ENCODE measurements around the gene ZNF10. TPM values are rescaled to one million over a fixed set of nuclear protein-coding genes. Genes with fewer than 3 reads are reported as not detected.

The ZNF10 gene
- polyA plus RNA-seq, 1 donor (not counting 4 experiments of a cell fraction or from before 2014, with no cell fraction given) = 6.3 TPM

DNA sequence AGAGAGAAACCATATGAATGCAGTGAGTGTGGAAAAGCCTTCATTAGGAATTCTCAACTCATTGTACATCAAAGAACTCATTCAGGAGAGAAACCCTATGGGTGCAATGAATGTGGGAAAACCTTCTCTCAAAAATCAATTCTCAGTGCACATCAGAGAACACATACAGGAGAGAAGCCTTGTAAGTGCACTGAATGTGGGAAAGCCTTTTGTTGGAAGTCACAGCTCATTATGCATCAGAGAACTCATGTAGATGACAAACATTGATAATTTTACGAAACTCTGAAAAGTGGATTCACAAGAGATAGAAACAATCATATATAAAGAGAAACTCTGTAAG, 73.8 kb downstream of the ZNF10 start:
- no peak overlapping the region for H3K4me2 ChIP-seq (ENCODE audit: control insufficient read depth, extremely low read depth, insufficient read depth, low read depth, low read length)
- H3K4me1 ChIP-seq (ENCODE audit: control insufficient read depth, extremely low read depth, insufficient read depth, low read length) = no peaks in the 10 kb centered on the region
- H3K79me2 ChIP-seq (ENCODE audit: control insufficient read depth, insufficient read depth, low read length) = no peaks in the 10 kb centered on the region
- DNase-seq (ENCODE audit: low read depth, low spot score) (no peak), FAIRE-seq (no peak)
- peaks cover 47% of the 10 kb centered on the region for H3K9me3 ChIP-seq (ENCODE audit: control insufficient read depth, low read depth, low read length)
- H3K27ac ChIP-seq (ENCODE audit: control insufficient read depth, insufficient read depth, low read length) = no peak overlapping the region
- no peak overlapping the region for H3K4me3 ChIP-seq (ENCODE audit: control insufficient read depth in 2 of 3, extremely low read depth in 1 of 3, insufficient read depth in 2 of 3, low read depth in 1 of 3, low read length in 3 of 3)
- no peak overlapping the region for H2AFZ ChIP-seq (ENCODE audit: control insufficient read depth, low read length)
- no peaks in the 10 kb centered on the region for H4K20me1 ChIP-seq (ENCODE audit: control insufficient read depth, extremely low read depth, insufficient read depth, low read length)
- H3K9me1 ChIP-seq (ENCODE audit: control insufficient read depth, extremely low read depth, insufficient read depth, low read length) = no peaks in the 10 kb centered on the region
- H3K36me3 ChIP-seq (ENCODE audit: control insufficient read depth in 2 of 2, extremely low read depth in 1 of 2, insufficient read depth in 2 of 2, low read length in 2 of 2) = peaks cover 7 to 8% of the 10 kb centered on the region in 2 experiments
- H3K9ac ChIP-seq (ENCODE audit: control insufficient read depth, extremely low read depth, insufficient read depth, low read length) = no peak overlapping the region
- H3K27me3 ChIP-seq (ENCODE audit: control insufficient read depth, extremely low read depth, insufficient read depth, low read length) = no peaks in the 10 kb centered on the region
- TF ChIP-seq, protein P1, sequence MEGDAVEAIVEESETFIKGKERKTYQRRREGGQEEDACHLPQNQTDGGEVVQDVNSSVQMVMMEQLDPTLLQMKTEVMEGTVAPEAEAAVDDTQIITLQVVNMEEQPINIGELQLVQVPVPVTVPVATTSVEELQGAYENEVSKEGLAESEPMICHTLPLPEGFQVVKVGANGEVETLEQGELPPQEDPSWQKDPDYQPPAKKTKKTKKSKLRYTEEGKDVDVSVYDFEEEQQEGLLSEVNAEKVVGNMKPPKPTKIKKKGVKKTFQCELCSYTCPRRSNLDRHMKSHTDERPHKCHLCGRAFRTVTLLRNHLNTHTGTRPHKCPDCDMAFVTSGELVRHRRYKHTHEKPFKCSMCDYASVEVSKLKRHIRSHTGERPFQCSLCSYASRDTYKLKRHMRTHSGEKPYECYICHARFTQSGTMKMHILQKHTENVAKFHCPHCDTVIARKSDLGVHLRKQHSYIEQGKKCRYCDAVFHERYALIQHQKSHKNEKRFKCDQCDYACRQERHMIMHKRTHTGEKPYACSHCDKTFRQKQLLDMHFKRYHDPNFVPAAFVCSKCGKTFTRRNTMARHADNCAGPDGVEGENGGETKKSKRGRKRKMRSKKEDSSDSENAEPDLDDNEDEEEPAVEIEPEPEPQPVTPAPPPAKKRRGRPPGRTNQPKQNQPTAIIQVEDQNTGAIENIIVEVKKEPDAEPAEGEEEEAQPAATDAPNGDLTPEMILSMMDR (optimal IDR thresholded peaks at IDR 0.05 in 1 of 3, IDR thresholded peaks at IDR 0.05 in 1 of 3, conservative IDR thresholded peaks at IDR 0.05 in 1 of 3; ENCODE audit: extremely low read depth in 1 of 3, insufficient read depth in 2 of 3, low read length in 3 of 3) = no peak
- no peak for TF ChIP-seq EZH2 (IDR thresholded peaks at IDR 0.05; ENCODE audit: low read length)
- dilution Hi-C loops (cut with MboI; ENCODE audit: extremely low pct_ligation_motif_present, low sequenced_read_pairs) = no loop called here

DNA sequence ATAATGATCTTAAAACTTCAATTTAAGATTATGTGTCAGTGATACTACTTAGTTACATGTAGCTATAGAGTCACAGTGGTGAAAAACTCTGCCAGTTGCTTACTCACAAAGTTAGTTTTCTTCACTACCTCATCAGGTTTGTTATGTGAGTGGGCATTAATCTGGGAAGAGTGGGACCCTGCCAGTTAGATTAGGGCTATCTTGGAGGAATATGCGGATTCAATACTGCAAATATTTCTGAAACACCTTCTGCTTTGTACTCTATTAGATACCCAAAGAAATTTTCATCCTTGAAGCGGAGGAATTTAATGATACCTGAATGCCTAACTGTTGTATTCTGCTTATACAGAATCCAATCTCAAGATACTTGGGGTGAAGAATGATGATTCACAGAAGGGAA, 76.0 kb downstream of the ZNF10 start:
- Histone ChIP-seq H3K27ac (ENCODE audit: control insufficient read depth, insufficient read depth, low read length) (no peak overlapping the region), H3K4me2 (ENCODE audit: control insufficient read depth, extremely low read depth, insufficient read depth, low read depth, low read length) (no peak overlapping the region), H3K79me2 (ENCODE audit: control insufficient read depth, insufficient read depth, low read length) (no peaks in the 10 kb centered on the region), H2AFZ (ENCODE audit: control insufficient read depth, low read length) (no peak overlapping the region), H3K27me3 (ENCODE audit: control insufficient read depth, extremely low read depth, insufficient read depth, low read length) (no peaks in the 10 kb centered on the region), H3K9ac (ENCODE audit: control insufficient read depth, extremely low read depth, insufficient read depth, low read length) (no peak overlapping the region), H3K9me1 (ENCODE audit: control insufficient read depth, extremely low read depth, insufficient read depth, low read length) (no peaks in the 10 kb centered on the region), H4K20me1 (ENCODE audit: control insufficient read depth, extremely low read depth, insufficient read depth, low read length) (no peaks in the 10 kb centered on the region), H3K4me3 (ENCODE audit: control insufficient read depth in 2 of 3, extremely low read depth in 1 of 3, insufficient read depth in 2 of 3, low read depth in 1 of 3, low read length in 3 of 3) (no peak overlapping the region), H3K4me1 (ENCODE audit: control insufficient read depth, extremely low read depth, insufficient read depth, low read length) (no peaks in the 10 kb centered on the region), H3K9me3 (ENCODE audit: control insufficient read depth, low read depth, low read length) (peaks cover 49% of the 10 kb centered on the region), H3K36me3 (ENCODE audit: control insufficient read depth in 2 of 2, extremely low read depth in 1 of 2, insufficient read depth in 2 of 2, low read length in 2 of 2) (peaks cover 7 to 8% of the 10 kb centered on the region in 2 experiments)
- TF ChIP-seq, protein P1 (optimal IDR thresholded peaks at IDR 0.05 in 1 of 3, IDR thresholded peaks at IDR 0.05 in 1 of 3, conservative IDR thresholded peaks at IDR 0.05 in 1 of 3; ENCODE audit: extremely low read depth in 1 of 3, insufficient read depth in 2 of 3, low read length in 3 of 3) = no peak
- TF ChIP-seq EZH2 (IDR thresholded peaks at IDR 0.05; ENCODE audit: low read length) = no peak
- FAIRE-seq = no peak
- dilution Hi-C loops (cut with MboI; ENCODE audit: extremely low pct_ligation_motif_present, low sequenced_read_pairs) = no loop called here
- DNase-seq (ENCODE audit: low read depth, low spot score) = no peak

Other genes starting within 250 kb of the ZNF10 start
- gene CHFR, start 243.0 kb upstream of the ZNF10 start, polyA plus RNA-seq = 32.7 to 42.2 TPM (median 35.8 TPM) in 3 replicates
- 4.3 to 12.5 TPM (median 11.4 TPM) in 3 replicates for gene ZNF605, start 174.3 kb upstream of the ZNF10 start, polyA plus RNA-seq
- 3.7 to 5.2 TPM (median 4.5 TPM) in 3 replicates for gene ZNF26, start 144.3 kb upstream of the ZNF10 start, polyA plus RNA-seq
- 10.7 to 29.5 TPM (median 24.9 TPM) in 3 replicates for gene ZNF84, start 93.1 kb upstream of the ZNF10 start, polyA plus RNA-seq
- 13.5 to 15.9 TPM (median 13.8 TPM) in 3 replicates for gene ZNF140, start 49.7 kb upstream of the ZNF10 start, polyA plus RNA-seq
- gene ZNF891, start 353 bp upstream of the ZNF10 start, polyA plus RNA-seq = 0.28 to 0.79 TPM (median 0.64 TPM) in 3 replicates
- gene ZNF268, start 50.9 kb downstream of the ZNF10 start, polyA plus RNA-seq = 9.4 to 12.4 TPM (median 11.3 TPM) in 3 replicates
- not detected in 3 replicates for gene ANHX, start 105.2 kb downstream of the ZNF10 start, polyA plus RNA-seq